SU-DHL-6 (cell line): ENCODE results near the gene HERC4.
"Not testable (repeated sequence)": the region's sequence is repeated elsewhere in the genome, so short reads cannot be mapped to it uniquely, and the experiment has no call there.

Experiments used
- H2AFZ ChIP-seq: fragments of 200-600 bp; sonication (generic); 2 replicates; pipeline ENCODE4 v1.6.1; 2014; ENCODE audit warnings: low read depth, mild to moderate bottlenecking, moderate library complexity, mixed read lengths, antibody characterized with exemption, low read length; ENCODE audit not compliant: severe bottlenecking
- H3F3A ChIP-seq: fragments of 200-600 bp; shearing (Covaris generic); 2 replicates; pipeline ENCODE4 v1.6.0; 2016; ENCODE audit warnings: antibody characterized with exemption, mild to moderate bottlenecking; ENCODE audit not compliant: insufficient read depth
- H3K27ac ChIP-seq: fragments of 200-600 bp; sonication (generic); 2 replicates; pipeline ENCODE4 v1.5.1; 2016; ENCODE audit warnings: low read depth, mild to moderate bottlenecking, low read length, moderate library complexity, mixed read lengths
- H3K27me3 ChIP-seq: fragments of 200-600 bp; sonication (generic), shearing (Covaris generic); 2 replicates; pipeline ENCODE4 v1.6.0; 2014; ENCODE audit warnings: mild to moderate bottlenecking, low read length
- H3K36me3 ChIP-seq: fragments of 200-600 bp; sonication (generic); 2 replicates; pipeline ENCODE4 v1.6.1; 2014; ENCODE audit warnings: mild to moderate bottlenecking, low read length, mixed read lengths
- H3K4me2 ChIP-seq: fragments of 300-600, 200-600 bp; shearing (Covaris generic), sonication (generic); 2 replicates; pipeline ENCODE4 v1.6.0; 2014; ENCODE audit warnings: low read length, low read depth, mild to moderate bottlenecking; ENCODE audit not compliant: poor library complexity, severe bottlenecking
- H3K4me3 ChIP-seq: fragments of 200-600 bp; sonication (generic); 2 replicates; pipeline ENCODE4 v1.5.1; 2014; ENCODE audit warnings: antibody characterized with exemption, low read length, mild to moderate bottlenecking, mixed read lengths; ENCODE audit not compliant: insufficient read depth, poor library complexity, severe bottlenecking
- H3K79me2 ChIP-seq: fragments of 200-600 bp; sonication (generic); 2 replicates; pipeline ENCODE4 v1.6.1; 2014; ENCODE audit warnings: mild to moderate bottlenecking, low read length, moderate library complexity; ENCODE audit not compliant: insufficient read depth
- H3K9ac ChIP-seq: fragments of 200-600 bp; sonication (generic); 2 replicates; pipeline ENCODE4 v1.7.0; 2014; ENCODE audit warnings: mild to moderate bottlenecking, low read length
- H3K9me2 ChIP-seq: fragments of 200-600 bp; sonication (generic); replicated peaks from 2 replicates; pipeline ENCODE4 v1.6.1; 2014; ENCODE audit warnings: low read length; ENCODE audit not compliant: insufficient read depth
- H3K9me3 ChIP-seq: fragments of 200-600 bp; sonication (generic); 2 replicates; pipeline ENCODE4 v1.6.1; 2014; ENCODE audit warnings: low read length, mixed read lengths; ENCODE audit not compliant: insufficient read depth
- H4K20me1 ChIP-seq: fragments of 200-600 bp; sonication (generic); 2 replicates; pipeline ENCODE4 v1.6.1; 2014; ENCODE audit warnings: low read depth, mild to moderate bottlenecking, antibody characterized with exemption, low read length, moderate library complexity, mixed read lengths
- EZH2phosphoT487 ChIP-seq: fragments of 200-600 bp; sonication (generic), shearing (Covaris generic); conservative IDR thresholded peaks from 2 replicates; pipeline ENCODE4 v1.6.1; 2018; ENCODE audit warnings: mild to moderate bottlenecking, antibody characterized with exemption, low read length, moderate library complexity, mixed read lengths
- TF ChIP-seq, protein P1 (sequence below): fragments of 200-600 bp; sonication (generic); IDR thresholded peaks from one replicate; pipeline ENCODE4 v1.5.1; 2017; ENCODE audit warnings: antibody characterized with exemption, mild to moderate bottlenecking, low read length, moderate library complexity; ENCODE audit not compliant: insufficient read depth, poor library complexity, severe bottlenecking

The HERC4 gene

DNA sequence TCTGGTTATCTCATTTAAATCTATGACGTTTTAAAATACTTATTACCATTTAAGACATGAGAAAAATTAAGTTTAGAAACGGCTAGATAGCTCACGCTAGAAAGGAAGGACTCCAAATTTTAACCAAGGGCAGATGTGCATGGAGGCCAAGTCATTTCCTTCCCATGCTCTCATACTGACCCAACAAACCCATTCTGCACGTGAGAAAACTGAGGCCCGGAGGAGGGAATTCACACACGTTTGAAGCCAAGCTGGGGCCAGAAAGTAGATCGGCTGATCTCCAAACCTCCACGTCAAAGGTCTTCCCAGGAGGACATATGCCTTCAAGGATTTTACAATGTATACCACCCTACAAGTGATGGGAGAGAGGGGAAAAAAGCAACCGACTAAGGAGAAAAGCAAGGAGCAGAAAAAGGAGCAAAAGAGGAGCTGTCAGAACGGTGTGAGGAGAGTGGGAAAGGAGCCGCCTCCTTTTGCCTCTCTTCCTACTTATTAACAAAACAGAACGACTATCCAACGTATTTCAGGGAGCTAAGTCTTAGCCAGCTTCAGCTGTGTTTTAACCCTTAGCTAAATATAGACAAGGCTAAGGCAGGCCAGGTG lies 191.3 kb downstream of the HERC4 start:
- Histone ChIP-seq H3K9me2 (no peaks in the 10 kb centered on the region), H4K20me1 (no peaks in the 10 kb centered on the region; the same call in 1 of the 2 replicates), H3K4me3 (peak overlapping the region; percentile 99), H3K79me2 (peaks cover 36% of the 10 kb centered on the region), H2AFZ (peak overlapping the region; percentile 96), H3K9me3 (no peaks in the 10 kb centered on the region), H3K36me3 (peaks cover 11% of the 10 kb centered on the region), H3K4me2 (peak overlapping the region; percentile 100), H3K27me3 (no peaks in the 10 kb centered on the region), H3F3A (peaks cover 19% of the 10 kb centered on the region), H3K9ac (peak overlapping the region; percentile 74), H3K27ac (peak overlapping the region; percentile 54)
- no peak for TF ChIP-seq EZH2phosphoT487
- TF ChIP-seq, protein P1, sequence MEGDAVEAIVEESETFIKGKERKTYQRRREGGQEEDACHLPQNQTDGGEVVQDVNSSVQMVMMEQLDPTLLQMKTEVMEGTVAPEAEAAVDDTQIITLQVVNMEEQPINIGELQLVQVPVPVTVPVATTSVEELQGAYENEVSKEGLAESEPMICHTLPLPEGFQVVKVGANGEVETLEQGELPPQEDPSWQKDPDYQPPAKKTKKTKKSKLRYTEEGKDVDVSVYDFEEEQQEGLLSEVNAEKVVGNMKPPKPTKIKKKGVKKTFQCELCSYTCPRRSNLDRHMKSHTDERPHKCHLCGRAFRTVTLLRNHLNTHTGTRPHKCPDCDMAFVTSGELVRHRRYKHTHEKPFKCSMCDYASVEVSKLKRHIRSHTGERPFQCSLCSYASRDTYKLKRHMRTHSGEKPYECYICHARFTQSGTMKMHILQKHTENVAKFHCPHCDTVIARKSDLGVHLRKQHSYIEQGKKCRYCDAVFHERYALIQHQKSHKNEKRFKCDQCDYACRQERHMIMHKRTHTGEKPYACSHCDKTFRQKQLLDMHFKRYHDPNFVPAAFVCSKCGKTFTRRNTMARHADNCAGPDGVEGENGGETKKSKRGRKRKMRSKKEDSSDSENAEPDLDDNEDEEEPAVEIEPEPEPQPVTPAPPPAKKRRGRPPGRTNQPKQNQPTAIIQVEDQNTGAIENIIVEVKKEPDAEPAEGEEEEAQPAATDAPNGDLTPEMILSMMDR, result no peak

GRCh38 chr10:67878133-67878532 lies 196.9 kb downstream of the HERC4 start:
- Histone ChIP-seq H2AFZ (no peak overlapping the region), H3K79me2 (no peaks in the 10 kb centered on the region), H3K9me2 (no peaks in the 10 kb centered on the region), H3K27ac (no peak overlapping the region), H3K9me3 (no peaks in the 10 kb centered on the region), H4K20me1 (no peaks in the 10 kb centered on the region), H3K9ac (no peak overlapping the region), H3K4me2 (no peak overlapping the region), H3K27me3 (no peaks in the 10 kb centered on the region), H3K4me3 (no peak overlapping the region), H3F3A (peaks cover under 1% of the 10 kb centered on the region; the same call in 1 of the 2 replicates), H3K36me3 (no peaks in the 10 kb centered on the region)
- no peak for TF ChIP-seq EZH2phosphoT487
- TF ChIP-seq, protein P1, result no peak

DNA sequence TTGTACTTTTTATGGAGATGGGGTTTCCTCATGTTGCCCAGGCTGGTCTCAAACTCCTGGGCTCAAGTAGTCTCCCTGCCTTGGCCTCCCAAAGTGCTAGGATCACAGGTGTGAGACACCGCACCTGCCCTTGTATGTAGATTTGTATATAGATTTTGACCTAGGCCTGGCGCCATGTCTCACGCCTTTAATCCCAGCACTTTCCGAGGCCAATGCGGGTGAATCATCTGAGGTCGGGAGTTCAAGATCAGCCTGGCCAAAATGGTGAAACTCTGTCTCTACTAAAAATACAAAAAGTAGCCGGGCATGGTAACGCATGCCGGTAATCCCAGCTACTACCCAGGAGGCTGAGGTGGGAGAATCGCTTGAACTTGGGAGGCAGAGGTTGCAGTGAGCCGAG lies 197.7 kb downstream of the HERC4 start:
- H4K20me1 ChIP-seq, H3K27ac ChIP-seq, H3F3A ChIP-seq, H3K79me2 ChIP-seq, H3K4me3 ChIP-seq, H3K36me3 ChIP-seq, H2AFZ ChIP-seq, H3K9me2 ChIP-seq, H3K9ac ChIP-seq, H3K27me3 ChIP-seq, H3K4me2 ChIP-seq, H3K9me3 ChIP-seq: not testable (repeated sequence)

GRCh38 chr10:67875340-67876238 lies 199.5 kb downstream of the HERC4 start:
- Histone ChIP-seq H3K36me3 (no peaks in the 10 kb centered on the region), H3K27me3 (no peaks in the 10 kb centered on the region), H3K79me2 (no peaks in the 10 kb centered on the region), H3K4me2 (no peak overlapping the region), H4K20me1 (no peaks in the 10 kb centered on the region), H3K9me3 (no peaks in the 10 kb centered on the region), H3K9ac (no peak overlapping the region), H3F3A (no peaks in the 10 kb centered on the region), H3K9me2 (no peaks in the 10 kb centered on the region), H3K27ac (no peak overlapping the region), H3K4me3 (no peak overlapping the region), H2AFZ (no peak overlapping the region)
- TF ChIP-seq, protein P1, result no peak
- TF ChIP-seq EZH2phosphoT487, result no peak
